Upper lobe of right lung (tissue), 1 donor: Measurements from ENCODE around the gene PSTK. TPM values are rescaled to one million over a fixed set of nuclear protein-coding genes. Genes with fewer than 3 reads are reported as not detected.
A peak's percentile ranks its signal among the peaks of the same experiment; 100 is the strongest.

Source experiments
- ATAC-seq: fragments of 200-7000 bp; cut with Tn5 transposase; one replicate; pipeline ENCODE4 v1.9.1; 2020; ENCODE audit warnings: mild to moderate bottlenecking, moderate library complexity
- DNase-seq: peaks from one replicate; pipeline ENCODE4 v3.0.0-alpha.2; 2020
- H3K27ac ChIP-seq: fragments of 200-600 bp; one replicate; pipeline ENCODE4 v1.8.0; 2022
- H3K27me3 ChIP-seq: fragments of 200-600 bp; one replicate; pipeline ENCODE4 v1.8.0; 2022; ENCODE audit warnings: mild to moderate bottlenecking
- H3K36me3 ChIP-seq: fragments of 200-600 bp; one replicate; pipeline ENCODE4 v1.8.0; 2022
- H3K4me1 ChIP-seq: fragments of 200-600 bp; one replicate; pipeline ENCODE4 v1.8.0; 2022
- H3K4me3 ChIP-seq: fragments of 200-600 bp; one replicate; pipeline ENCODE4 v1.8.0; 2022; ENCODE audit warnings: mild to moderate bottlenecking
- H3K9me3 ChIP-seq: fragments of 200-600 bp; one replicate; pipeline ENCODE4 v1.8.0; 2022
- CTCF ChIP-seq: fragments of 200-600 bp; IDR thresholded peaks from one replicate; pipeline ENCODE4 v1.8.0; 2022; ENCODE audit warnings: antibody characterized with exemption
- intact Hi-C: fragments of 100-400 bp; cut with DNase I; formaldehyde crosslinking; loops from one replicate; pipeline ENCODE4 v1.11.0; 2022
- total RNA-seq: library from RNA; stranded (reverse); fragmentation: NEBNext Ultra II Directional; extraction: Animal tissue kit (Norgen Biotek cat#: 25700); gene quantifications from one replicate; pipeline ENCODE4 v1.2.1, GENCODE V29; 2021
- donor health status: DM: no; HTN: yes; CAD: no; lungs with severe emphysema.

The PSTK gene
- total RNA-seq, 1 donor from 2014 or later: 2.5 TPM

- DNase-seq (peak; percentile 99), ATAC-seq (peak; percentile 99)
- Histone ChIP-seq H3K27ac (peak within 1 kb of the TSS; percentile 72), H3K36me3 (peaks cover 11% of the 10 kb centered on the region), H3K4me3 (peak within 1 kb of the TSS; percentile 84), H3K27me3 (no peaks in the 10 kb centered on the region), H3K4me1 (peaks cover 11% of the 10 kb centered on the region), H3K9me3 (no peaks in the 10 kb centered on the region)
- intact Hi-C loops: no loop called here
- TF ChIP-seq CTCF: no peak
These were observed 26.1 kb upstream of the PSTK start, which contains the start of gene C10orf88 for GRCh38 chr10:122953902-122954730. TSS of gene C10orf88 (minus strand) at chr10:122954227. CDS start at chr10:122954178, 49 bp downstream.

GRCh38 chr10:122954731-122955050 is 25.5 kb upstream of the PSTK start:
- Histone ChIP-seq H3K27me3 (no peaks in the 10 kb centered on the region), H3K9me3 (no peaks in the 10 kb centered on the region), H3K27ac (no peak overlapping the region), H3K4me1 (peaks cover 11% of the 10 kb centered on the region), H3K4me3 (peak overlapping the region; percentile 84), H3K36me3 (peaks cover 6% of the 10 kb centered on the region)
- DNase-seq (no peak), ATAC-seq (no peak)
- intact Hi-C loops: no loop called here
- TF ChIP-seq CTCF: no peak

- no peak for TF ChIP-seq CTCF
- no peaks in the 10 kb centered on the region for H3K9me3 ChIP-seq
- H3K4me1 ChIP-seq: peaks cover 11% of the 10 kb centered on the region
- DNase-seq (no peak), ATAC-seq (no peak)
- H3K36me3 ChIP-seq: no peaks in the 10 kb centered on the region
- no peak overlapping the region for H3K27ac ChIP-seq
- H3K4me3 ChIP-seq: no peak overlapping the region
- H3K27me3 ChIP-seq: no peaks in the 10 kb centered on the region
- intact Hi-C loops: no loop called here
These were observed 24.3 kb upstream of the PSTK start for GRCh38 chr10:122955892-122956291.

- no peak for TF ChIP-seq CTCF
- ATAC-seq: no peak
- Histone ChIP-seq H3K27ac (no peak overlapping the region), H3K4me3 (no peak overlapping the region), H3K4me1 (peaks cover 11% of the 10 kb centered on the region), H3K36me3 (no peaks in the 10 kb centered on the region), H3K27me3 (no peaks in the 10 kb centered on the region), H3K9me3 (no peaks in the 10 kb centered on the region)
- intact Hi-C loops: no loop called here
- no peak for DNase-seq
These were observed 22.7 kb upstream of the PSTK start for GRCh38 chr10:122957474-122957873.

- no peak for ATAC-seq
- Histone ChIP-seq H3K36me3 (no peaks in the 10 kb centered on the region), H3K4me1 (no peaks in the 10 kb centered on the region), H3K27ac (no peak overlapping the region), H3K27me3 (no peaks in the 10 kb centered on the region), H3K9me3 (no peaks in the 10 kb centered on the region), H3K4me3 (no peak overlapping the region)
- no peak for DNase-seq
- no peak for TF ChIP-seq CTCF
- intact Hi-C loops: no loop called here
These were observed 17.8 kb upstream of the PSTK start for GRCh38 chr10:122962405-122962804.
